Measurements from ENCODE around the gene ARHGAP1. TPM values are rescaled to one million over a fixed set of nuclear protein-coding genes. Genes with fewer than 3 reads are reported as not detected.
"Not testable (repeated sequence)": the region's sequence is repeated elsewhere in the genome, so short reads cannot be mapped to it uniquely, and the experiment has no call there.

Gene ARHGAP1
- total RNA-seq, 1 experiment from 2014 or later: 73.0 TPM

- H3K27me3 ChIP-seq (replicated peaks; ENCODE audit: control insufficient read depth, insufficient read depth, low read length): no peaks in the 10 kb centered on the region
- ChIA-PET POLR2A (interaction anchor here (0.6 to 1.2 kb wide), 2 partner anchors 18 to 454 kb away, joined by 5 to 14 read pairs; partner anchors contain the start of genes ARHGAP1 and ZNF408), CTCF (interaction anchor here (0.6 to 1.1 kb wide), 4 partner anchors 9 to 329 kb away, joined by 3 to 8 read pairs (median 4); partner anchors contain the start of genes ARHGAP1 and ZNF408)
- Mint-ChIP-seq H3K36me3 (ENCODE audit: insufficient read depth, unreplicated experiment) (peaks cover 4% of the 10 kb centered on the region), H3K27ac (ENCODE audit: unreplicated experiment) (peak overlapping the region; percentile 92), H3K27me3 (ENCODE audit: insufficient read depth, unreplicated experiment) (no peaks in the 10 kb centered on the region), H3K4me3 (ENCODE audit: unreplicated experiment) (peak overlapping the region; percentile 68), H3K4me1 (ENCODE audit: low read depth, unreplicated experiment) (peaks cover 11% of the 10 kb centered on the region), H3K9me3 (ENCODE audit: unreplicated experiment) (no peaks in the 10 kb centered on the region)
- no TSS peak for BruUV-seq (replicated peaks)
- intact Hi-C loops (cut with micrococcal nuclease; ENCODE audit: unreplicated experiment): loop anchor here (1.0 to 5.0 kb wide), 2 partner anchors 18 to 166 kb away; partner anchors contain the start of gene ARHGAP1
- peaks cover 1% of the 10 kb centered on the region; the same call in 1 of the 2 replicates for H3K36me3 ChIP-seq (ENCODE audit: control insufficient read depth, insufficient read depth, low read length)
- no peak overlapping the region for H3K4me3 ChIP-seq (ENCODE audit: low read depth, low read length)
- no peaks in the 10 kb centered on the region for H3K9me3 ChIP-seq
- no peak for TF ChIP-seq CTCF (IDR thresholded peaks at IDR 0.05; ENCODE audit: insufficient read depth in 1 of 2, low read depth in 1 of 2, low read length in 1 of 2, severe bottlenecking in 1 of 2, unreplicated experiment in 1 of 2)
- DNase-seq: peak; percentile 75 to 89
- H3K4me1 ChIP-seq: peaks cover 34% of the 10 kb centered on the region
Measured at GRCh38 chr11:46718155-46719019, 18.0 kb upstream of the ARHGAP1 start.

- intact Hi-C loops (cut with micrococcal nuclease; ENCODE audit: unreplicated experiment): loop anchor here (1.0 to 5.0 kb wide), 2 partner anchors 17 to 165 kb away; partner anchors contain the start of gene ARHGAP1
- H3K27me3 Mint-ChIP-seq (ENCODE audit: insufficient read depth, unreplicated experiment); H3K27me3 ChIP-seq (replicated peaks; ENCODE audit: control insufficient read depth, insufficient read depth, low read length); H3K36me3 ChIP-seq (ENCODE audit: control insufficient read depth, insufficient read depth, low read length); H3K36me3 Mint-ChIP-seq (ENCODE audit: insufficient read depth, unreplicated experiment); H3K9me3 Mint-ChIP-seq (ENCODE audit: unreplicated experiment); DNase-seq; H3K4me3 ChIP-seq (ENCODE audit: low read depth, low read length); H3K9me3 ChIP-seq; H3K4me3 Mint-ChIP-seq (ENCODE audit: unreplicated experiment); BruUV-seq (replicated peaks); POLR2A ChIA-PET: not testable (repeated sequence)
- CTCF ChIA-PET: interaction anchor here (1.1 kb wide), 1 partner anchor 17 kb away, joined by 3 read pairs; the partner anchor contains the start of genes ARHGAP1 and ZNF408
- Mint-ChIP-seq H3K4me1 (ENCODE audit: low read depth, unreplicated experiment) (peaks cover 11% of the 10 kb centered on the region), H3K27ac (ENCODE audit: unreplicated experiment) (peak overlapping the region; percentile 92)
- H3K4me1 ChIP-seq: peaks cover 34% of the 10 kb centered on the region
Measured at GRCh38 chr11:46717825-46718154, 17.4 kb upstream of the ARHGAP1 start.

- Mint-ChIP-seq H3K36me3 (ENCODE audit: insufficient read depth, unreplicated experiment) (peaks cover 6% of the 10 kb centered on the region), H3K27me3 (ENCODE audit: insufficient read depth, unreplicated experiment) (no peaks in the 10 kb centered on the region), H3K9me3 (ENCODE audit: unreplicated experiment) (no peaks in the 10 kb centered on the region), H3K4me3 (ENCODE audit: unreplicated experiment) (no peak overlapping the region), H3K27ac (ENCODE audit: unreplicated experiment) (no peak overlapping the region), H3K4me1 (ENCODE audit: low read depth, unreplicated experiment) (no peaks in the 10 kb centered on the region)
- no peaks in the 10 kb centered on the region for H3K9me3 ChIP-seq
- H3K36me3 ChIP-seq (ENCODE audit: control insufficient read depth, insufficient read depth, low read length): no peaks in the 10 kb centered on the region
- intact Hi-C loops (cut with micrococcal nuclease; ENCODE audit: unreplicated experiment): no loop called here
- no TSS peak for BruUV-seq (replicated peaks)
- peaks cover 7% of the 10 kb centered on the region for H3K4me1 ChIP-seq
- H3K4me3 ChIP-seq (ENCODE audit: low read depth, low read length): no peak overlapping the region
- POLR2A ChIA-PET: no interaction called here
- CTCF ChIA-PET: no interaction called here
- TF ChIP-seq CTCF (IDR thresholded peaks at IDR 0.05; ENCODE audit: insufficient read depth in 1 of 2, low read depth in 1 of 2, low read length in 1 of 2, severe bottlenecking in 1 of 2, unreplicated experiment in 1 of 2): no peak
- no peak for DNase-seq
- no peaks in the 10 kb centered on the region for H3K27me3 ChIP-seq (replicated peaks; ENCODE audit: control insufficient read depth, insufficient read depth, low read length)
Measured at GRCh38 chr11:46712874-46713576, 12.6 kb upstream of the ARHGAP1 start.
